Stimulated activated CD8-positive, alpha-beta memory T cell treated with anti-CD3 and anti-CD28 coated beads, Interleukin-12 subunit alpha, Interleukin-12 subunit beta, amount 100 ng/mL, for 24 hours (primary cell): ENCODE measurements around the gene LAMA2.

Experiments used
- DNase-seq: peaks from one replicate; pipeline ENCODE4 v3.0.0-alpha.2; 2020; ENCODE audit errors: extremely low read depth

LAMA2 gene

DNA sequence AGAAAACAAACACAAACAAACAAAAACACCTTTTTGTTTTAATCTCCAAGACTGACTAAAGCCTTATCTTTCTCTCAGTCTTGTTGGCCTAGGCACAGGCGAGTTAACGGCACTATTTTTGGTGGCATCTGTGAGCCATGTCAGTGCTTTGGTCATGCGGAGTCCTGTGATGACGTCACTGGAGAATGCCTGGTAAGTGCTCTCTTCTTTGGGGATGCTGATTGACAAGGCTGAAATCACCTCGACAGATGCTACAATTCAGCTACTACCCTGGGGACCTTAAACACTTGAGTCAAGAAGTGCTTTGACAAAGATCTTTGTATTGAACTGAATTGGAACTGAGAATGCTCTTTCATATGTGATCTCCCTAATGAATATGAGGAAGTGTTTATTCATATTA lies 384.1 kb downstream of the LAMA2 start:
- DNase-seq: no peak

DNA sequence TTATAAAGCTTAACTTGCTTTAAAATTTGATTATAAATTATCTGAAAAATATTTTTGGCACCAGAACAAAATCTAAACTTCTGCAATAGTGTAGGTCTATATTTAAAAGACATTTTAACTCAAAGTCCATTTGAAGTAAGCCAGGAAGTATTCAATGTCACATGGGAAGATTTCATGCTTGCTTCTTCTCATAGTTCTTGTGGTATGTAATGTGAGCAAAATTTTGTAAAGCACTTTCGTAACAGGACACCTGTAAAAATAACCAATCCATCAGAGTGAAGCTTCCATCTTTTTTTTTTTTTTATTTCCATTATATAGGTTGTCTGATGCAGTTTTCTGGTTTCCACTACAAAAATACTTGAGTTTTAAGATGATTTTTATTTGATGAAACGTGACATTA lies 386.1 kb downstream of the LAMA2 start:
- no peak for DNase-seq

DNA sequence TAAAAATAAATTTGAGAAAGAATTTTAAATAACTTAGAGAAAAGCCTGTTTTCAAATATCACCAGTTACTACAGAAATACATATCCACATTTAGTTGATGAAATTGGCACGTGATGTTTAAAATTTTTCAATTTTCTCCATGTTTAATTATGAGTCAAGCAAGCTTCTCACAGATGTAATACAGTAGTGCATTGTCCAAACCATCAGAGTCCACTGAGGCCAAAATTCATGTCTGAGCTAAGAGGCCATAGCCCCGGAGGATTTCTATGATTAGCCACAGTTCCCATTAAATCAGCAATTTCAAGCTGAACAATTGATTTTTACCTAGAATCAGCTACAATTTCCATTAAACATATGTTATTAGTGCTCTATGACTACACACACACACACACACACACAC lies 387.0 kb downstream of the LAMA2 start:
- DNase-seq: no peak

DNA sequence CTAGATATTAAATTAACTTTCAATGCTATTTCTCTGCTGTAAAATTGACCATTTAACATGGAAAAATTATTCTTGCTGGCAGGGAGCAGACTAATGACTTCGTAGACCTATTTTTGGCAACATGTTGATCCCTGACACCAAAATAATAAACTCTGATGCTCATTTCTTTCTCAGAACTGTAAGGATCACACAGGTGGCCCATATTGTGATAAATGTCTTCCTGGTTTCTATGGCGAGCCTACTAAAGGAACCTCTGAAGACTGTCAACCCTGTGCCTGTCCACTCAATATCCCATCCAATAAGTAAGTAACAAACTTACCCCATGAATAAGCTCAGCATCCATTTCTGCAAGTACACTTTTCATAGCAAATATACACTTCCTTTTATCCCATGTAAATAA lies 387.5 kb downstream of the LAMA2 start:
- DNase-seq: no peak

DNA sequence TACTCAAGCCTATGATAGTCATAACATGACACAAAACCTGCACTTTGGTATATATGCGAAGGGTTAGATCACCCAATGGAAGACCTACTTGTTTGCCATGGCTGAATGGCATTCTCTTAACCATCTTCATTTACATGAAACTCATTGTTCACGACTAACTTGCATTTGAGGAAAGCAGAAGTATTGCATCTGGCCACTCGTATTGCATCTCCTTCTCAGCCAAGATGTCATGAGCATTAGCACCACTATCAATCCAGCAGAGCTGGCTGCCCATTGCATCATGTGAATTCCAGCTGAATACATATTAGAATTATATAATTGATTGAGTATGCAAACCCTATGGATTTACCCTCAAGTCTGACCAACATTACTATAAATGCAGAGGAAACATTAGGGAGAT lies 390.2 kb downstream of the LAMA2 start:
- no peak for DNase-seq

DNA sequence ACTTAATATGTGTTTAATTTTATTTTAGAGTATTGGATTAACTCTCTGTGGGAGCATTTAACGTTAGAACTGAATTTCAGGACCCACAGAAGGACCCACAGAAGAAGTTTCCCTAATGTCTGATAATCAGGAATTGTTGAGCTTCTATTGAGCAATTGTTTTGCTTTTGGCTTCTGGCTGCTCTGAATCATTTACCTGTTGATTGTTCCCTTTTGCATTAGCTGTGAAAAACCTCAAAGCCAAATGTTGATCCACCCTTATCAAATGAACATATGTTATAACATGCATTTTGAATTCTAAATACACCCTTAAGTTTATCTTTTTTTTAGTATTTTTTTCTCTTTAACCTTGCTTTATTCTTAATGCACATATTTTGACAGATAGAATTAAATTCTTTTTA lies 393.5 kb downstream of the LAMA2 start:
- DNase-seq: no peak

DNA sequence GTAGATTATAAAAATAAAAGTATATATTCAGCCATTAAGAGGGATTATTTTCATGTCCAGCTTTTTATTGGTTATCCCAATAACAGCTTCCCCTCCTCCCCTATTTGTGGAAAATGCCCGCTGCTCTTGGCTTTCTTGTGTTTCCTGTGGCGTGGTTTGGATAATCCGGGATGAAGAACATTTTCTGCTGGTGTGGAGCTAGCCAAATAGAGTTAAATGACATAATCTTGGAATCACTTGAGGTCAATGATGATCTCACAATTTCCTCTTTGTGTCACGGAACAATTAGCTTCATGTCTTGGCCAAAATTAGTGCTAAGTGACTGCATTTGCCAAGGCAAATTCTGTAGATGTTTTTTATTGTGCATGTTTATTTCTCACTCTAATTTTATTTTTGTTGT lies 394.0 kb downstream of the LAMA2 start:
- no peak for DNase-seq

DNA sequence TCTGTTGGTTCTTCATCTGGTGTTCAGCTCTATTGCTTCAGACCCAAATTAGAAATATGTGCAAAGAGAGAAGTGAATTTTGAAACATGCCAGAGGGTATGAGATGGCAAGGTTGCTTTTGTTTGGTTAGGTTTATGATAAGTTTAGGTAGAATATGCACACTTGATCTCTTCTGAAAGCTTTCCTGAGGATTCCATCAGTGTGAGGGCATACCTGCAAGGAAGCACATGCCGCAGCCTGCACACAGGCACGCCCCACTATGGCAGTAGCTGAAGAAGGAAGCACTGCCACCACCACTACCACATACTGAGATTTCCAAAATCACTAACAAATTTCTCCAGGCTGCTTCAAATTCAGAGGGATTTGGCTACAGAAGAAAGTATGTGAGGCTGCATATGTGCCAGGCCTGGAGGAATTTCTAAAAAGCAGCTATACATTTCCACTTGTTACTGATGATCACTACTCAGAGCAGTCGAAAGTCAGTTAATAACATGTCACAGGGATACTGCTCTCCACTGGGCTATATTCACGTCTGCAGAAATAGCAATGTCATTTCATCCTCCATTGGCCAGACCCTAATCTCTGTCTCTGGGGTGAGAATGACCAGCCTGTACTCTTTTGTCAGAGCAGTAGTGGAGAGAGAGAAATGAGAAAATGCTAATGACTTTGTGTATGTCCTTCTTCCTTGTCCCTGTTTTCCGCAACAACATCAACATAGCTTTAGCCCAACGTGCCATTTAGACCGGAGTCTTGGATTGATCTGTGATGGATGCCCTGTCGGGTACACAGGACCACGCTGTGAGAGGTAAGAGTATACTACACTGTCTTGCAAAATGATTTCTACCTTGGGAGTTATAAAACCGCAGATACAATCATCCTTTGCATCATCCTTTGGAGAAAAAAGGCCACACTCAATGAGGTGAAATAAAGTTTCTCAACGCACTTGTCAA lies 396.7 kb downstream of the LAMA2 start:
- DNase-seq: no peak

DNA sequence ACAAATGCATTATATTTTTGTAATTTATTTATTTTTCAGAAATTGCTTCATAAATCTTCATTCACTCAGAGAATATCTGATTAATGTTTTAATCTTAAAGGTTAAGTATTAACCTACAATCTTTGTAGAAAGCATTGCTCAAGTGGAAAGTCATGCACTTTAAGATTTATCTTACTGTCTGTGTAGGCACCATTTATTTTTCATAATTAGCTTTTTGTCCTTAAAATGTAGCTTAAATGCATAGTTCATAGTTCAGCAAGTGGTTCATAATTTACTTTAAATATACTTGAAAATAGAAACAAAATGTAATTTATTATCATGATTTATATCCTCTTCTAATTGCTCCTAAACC lies 397.3 kb downstream of the LAMA2 start:
- DNase-seq: no peak

DNA sequence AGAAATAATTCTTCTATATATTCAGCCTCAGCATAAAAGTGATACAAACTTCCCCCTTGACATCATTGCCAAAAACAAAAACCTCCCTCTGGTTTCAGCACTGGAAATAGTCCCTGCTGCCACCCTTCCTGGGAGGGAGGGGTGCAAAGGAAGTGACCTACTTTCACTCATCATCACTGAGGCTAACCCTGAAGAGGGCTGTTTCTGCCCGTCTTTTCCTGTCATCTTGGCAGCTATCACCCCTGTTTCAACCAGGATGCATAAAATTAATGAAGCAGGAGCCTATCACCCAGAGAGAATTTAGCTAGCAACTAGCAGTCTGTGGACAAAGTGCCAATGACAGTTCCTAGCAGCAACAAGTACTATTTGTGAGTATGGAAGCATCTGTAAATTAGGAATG lies 397.8 kb downstream of the LAMA2 start:
- DNase-seq: no peak

DNA sequence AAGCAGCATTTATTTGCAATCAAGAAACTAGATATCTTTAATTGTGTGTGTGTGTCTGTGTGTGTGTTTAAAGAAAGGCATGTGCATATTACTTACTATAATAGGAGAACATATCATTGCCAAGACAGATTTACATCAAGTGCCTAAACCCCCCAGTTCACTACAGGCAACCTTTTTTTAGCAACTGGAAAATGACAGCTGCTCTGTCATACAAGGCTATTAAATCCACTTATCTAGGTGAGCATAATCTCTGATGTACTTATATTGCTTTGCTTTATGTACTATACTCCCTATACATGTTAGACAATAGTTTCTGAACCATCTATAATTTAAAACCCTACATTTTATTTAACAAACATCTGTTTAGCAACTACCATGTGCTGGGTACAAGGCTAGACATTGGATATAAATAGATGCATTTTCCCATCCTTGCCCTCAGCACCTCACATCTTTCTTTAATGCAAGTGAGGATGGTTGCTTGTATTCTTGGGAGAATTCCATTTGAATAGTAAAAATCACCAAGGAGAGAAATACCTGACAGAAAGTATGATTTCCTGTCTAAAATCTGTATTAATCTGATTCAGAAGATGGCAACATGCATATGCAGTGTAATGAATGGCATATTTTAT lies 398.3 kb downstream of the LAMA2 start:
- no peak for DNase-seq

DNA sequence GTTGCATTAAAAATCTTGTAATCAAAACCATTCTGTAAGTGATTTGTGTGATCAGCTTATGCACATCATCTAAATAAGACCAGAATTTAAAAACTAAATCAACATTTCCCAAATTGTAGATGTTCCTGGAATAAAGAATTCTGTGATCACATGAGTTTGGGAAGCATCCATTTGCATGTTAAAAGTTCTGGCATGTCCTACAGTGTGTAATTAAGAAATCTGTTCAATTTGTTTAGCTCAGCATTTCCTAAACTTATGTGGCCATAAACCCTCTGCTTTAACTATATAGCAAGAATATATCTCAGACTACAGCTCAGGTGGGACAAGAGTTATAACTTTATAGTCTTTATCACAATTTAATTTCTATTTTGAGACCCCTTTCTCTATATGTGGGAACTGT lies 399.1 kb downstream of the LAMA2 start:
- DNase-seq: no peak

DNA sequence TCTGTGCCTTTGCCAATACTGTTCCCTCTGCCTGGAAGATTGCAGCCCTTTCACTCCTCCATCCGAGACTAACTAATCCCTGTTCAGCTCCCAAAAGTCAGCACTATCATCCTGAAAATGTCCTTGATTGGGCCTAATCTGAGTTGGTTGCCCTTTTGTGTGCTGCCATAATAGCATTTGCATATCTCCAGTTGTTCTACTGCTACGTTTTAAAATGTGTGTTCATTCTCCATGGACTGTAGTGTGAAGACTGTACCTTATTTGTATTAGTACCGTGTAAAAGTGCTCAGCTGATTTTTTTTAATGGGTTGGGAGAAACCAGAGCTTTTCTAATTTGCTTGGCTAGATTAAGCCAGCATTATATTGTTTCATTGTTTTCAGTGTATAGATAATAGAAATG lies 401.3 kb downstream of the LAMA2 start:
- DNase-seq: no peak

DNA sequence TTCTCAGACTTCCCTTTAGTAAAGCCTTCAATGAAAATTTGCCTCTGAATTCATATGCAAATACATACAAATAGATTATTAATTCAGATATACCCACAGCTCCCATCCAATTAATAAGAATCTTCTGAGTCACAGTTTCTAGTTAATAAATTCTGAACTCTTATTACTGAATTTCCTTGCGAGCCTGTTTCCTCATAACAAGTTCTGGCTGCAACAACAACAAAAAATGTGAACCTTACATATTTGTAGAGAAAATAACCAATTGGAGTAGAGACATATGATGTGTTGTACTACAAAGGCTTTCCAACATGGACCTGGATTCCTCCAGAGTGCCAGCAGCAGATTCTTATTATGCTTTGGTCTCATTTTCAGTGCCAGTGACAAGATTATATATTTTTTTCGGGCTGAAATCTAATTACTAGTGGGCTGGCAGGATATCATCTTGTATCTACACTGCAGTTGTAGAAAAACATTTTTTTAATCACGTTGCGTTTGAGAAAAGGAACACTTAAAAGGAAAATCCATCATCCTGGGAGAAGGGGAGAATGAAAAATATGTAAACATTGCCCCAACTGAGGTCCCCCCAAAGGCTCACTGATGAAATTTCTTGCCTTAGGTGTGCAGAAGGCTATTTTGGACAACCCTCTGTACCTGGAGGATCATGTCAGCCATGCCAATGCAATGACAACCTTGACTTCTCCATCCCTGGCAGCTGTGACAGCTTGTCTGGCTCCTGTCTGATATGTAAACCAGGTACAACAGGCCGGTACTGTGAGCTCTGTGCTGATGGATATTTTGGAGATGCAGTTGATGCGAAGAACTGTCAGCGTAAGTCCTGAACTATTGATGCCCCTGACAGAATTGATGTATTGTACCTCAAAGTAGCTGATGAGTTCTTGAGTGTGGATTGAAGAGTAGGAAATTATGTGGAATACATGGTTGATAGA lies 404.6 kb downstream of the LAMA2 start:
- DNase-seq: no peak

DNA sequence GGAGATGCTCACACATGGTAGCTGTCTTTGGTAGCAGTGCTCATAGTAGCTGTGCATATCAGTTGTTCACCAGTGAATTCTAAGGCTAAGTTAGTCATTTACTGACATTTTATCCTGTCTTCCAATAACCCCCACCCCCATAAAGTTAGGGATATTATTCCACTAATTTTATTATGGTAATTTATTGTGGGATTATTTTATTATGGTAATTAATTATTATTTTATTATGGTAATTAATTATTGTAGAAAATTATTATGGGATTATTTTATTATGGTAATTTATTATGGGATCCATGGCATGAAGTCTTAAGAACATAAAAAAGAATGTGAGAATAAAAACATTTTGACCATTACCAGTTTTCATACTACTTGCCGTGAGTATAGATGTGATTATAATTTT lies 406.5 kb downstream of the LAMA2 start:
- DNase-seq: no peak

DNA sequence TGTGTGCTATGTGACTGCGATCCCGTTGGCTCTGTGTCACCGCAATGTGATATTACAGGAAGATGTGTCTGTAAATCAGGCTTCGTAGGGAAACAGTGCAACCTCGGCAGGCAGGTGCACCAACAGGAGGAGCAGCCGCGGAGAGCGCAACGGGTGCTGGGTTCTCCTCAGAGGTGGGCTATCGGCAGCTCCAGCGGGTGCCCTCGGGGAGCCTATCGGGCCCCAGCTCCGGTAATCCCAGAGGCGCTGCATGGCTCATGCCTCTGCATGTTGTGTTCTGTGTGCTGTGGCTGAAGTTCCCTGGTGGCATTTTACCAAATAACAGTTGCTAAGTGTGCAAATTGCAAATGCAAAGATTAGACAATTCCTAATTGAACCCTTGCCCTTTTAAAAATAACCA lies 409.9 kb downstream of the LAMA2 start:
- DNase-seq: no peak

DNA sequence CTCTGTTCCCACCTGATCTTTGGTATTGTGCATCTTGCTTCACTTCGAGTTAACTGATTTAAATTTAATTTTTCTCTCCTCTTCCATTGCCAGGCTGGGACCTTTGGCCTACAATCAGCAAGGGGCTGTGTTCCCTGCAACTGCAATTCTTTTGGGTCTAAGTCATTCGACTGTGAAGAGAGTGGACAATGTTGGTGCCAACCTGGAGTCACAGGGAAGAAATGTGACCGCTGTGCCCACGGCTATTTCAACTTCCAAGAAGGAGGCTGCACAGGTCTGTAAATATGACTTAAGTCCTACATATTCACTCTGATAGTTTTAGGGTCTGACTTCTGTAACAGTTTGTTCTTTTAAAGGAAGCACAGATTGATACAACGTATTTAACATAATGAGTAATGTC lies 414.7 kb downstream of the LAMA2 start:
- DNase-seq: no peak

DNA sequence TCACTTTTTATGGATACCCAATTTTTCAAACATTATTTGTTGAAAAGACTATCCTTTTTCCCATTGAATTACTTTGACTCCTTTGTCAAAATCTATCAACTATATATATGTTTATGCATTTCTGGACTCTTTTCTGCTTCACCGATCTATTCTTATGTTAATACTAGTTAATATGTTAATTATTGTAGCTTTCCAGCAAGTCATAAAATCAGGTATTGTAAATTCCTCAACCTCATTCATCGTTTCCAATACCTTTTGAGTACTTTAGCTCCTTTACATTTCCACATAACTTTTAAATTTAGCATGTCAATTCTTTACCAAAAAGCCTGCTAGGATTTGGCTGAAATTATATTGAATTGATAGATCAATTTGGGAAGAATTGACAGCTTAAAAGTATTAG lies 419.7 kb downstream of the LAMA2 start:
- no peak for DNase-seq

DNA sequence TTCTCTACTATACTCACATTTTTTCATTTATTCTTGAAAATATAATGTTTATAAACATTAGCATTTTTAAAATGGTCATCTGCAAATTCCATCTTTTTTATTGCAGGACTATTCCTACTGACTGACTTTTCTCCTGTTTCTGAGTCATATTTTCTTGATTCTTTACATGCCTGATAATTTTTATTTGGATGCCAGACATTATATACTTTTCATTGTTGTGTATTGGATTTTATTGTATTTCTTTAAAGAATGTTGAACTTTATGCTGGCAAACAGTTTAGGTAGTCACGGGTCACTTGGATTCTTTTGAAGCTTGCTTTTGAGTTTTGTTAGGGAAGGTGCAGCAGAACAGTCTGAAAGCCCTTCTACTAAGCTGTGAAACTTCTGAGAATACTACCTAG lies 423.9 kb downstream of the LAMA2 start:
- DNase-seq: no peak

DNA sequence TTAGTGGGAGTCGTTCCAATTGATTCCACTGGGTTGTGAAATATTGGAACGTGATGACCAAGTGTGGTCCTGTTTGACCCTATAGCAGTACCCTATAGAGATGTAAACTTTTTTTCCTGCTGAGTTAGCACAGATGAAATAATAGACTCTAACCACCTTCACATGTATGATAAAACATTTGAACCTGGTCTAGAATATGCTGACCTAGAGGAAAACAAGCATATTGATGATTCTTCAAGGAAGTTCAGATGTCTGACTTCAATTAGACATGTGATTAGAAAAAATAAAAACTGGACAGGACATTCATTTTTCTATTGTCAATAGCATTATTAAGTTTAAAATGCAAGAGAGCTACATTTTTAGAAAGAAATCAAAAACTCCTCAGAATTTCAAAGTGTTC lies 424.9 kb downstream of the LAMA2 start:
- DNase-seq: no peak

DNA sequence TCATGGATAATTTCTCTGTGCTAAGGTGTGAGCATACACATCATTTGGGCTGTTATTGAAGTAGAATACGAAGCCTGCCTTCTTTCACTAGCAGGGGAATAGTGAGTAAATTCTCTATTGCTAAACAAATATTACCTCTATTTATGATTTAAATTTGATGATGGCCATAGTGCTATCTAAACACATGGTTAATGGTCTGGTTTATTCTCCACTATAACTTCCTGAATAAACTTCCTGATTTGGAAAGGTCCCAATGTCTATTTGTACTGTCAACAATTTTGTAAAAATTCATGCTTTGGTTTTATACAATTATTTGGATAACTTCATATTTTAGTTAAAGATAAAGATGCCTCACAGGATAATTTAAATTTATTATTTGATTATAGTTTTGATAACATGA lies 426.2 kb downstream of the LAMA2 start:
- DNase-seq: no peak

DNA sequence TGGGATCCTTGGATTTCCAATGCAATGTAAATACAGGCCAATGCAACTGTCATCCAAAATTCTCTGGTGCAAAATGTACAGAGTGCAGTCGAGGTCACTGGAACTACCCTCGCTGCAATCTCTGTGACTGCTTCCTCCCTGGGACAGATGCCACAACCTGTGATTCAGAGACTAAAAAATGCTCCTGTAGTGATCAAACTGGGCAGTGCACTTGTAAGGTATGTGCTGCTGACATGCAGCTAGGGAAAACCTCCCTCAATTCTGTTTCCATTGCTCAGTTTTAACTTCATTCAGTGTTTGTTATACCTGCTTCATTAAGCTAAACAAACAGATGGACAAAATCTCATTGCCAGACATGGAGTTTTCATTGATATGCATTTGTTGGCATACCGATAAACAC lies 429.9 kb downstream of the LAMA2 start:
- DNase-seq: no peak

DNA sequence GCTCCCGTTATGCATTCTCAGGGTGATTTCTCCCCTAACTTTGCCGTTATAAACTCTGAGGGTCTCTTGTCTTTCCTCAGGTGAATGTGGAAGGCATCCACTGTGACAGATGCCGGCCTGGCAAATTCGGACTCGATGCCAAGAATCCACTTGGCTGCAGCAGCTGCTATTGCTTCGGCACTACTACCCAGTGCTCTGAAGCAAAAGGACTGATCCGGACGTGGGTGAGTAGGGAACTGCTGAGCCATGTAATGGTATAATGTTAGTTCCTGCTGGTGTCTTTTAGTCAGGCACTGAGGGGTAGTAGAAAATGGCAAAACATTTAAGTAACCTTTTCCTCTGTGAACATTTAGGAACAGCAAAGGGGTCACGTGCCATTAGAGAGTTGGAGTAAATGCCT lies 431.6 kb downstream of the LAMA2 start:
- DNase-seq: no peak
